PC-3 (cell line): Measurements from ENCODE around the gene ELMO3.

Experiments
- CTCF ChIP-seq: fragments of 300-600 bp; sonication (generic); conservative IDR thresholded peaks from 2 replicates; pipeline ENCODE4 v1.5.1; 2017; ENCODE audit warnings: antibody characterized with exemption, low read depth, mild to moderate bottlenecking, low read length
- EZH2 ChIP-seq: fragments of 300-600 bp; sonication (generic); IDR thresholded peaks from one replicate; pipeline ENCODE4 v1.6.1; 2017; ENCODE audit warnings: antibody characterized with exemption, mild to moderate bottlenecking, low read length; ENCODE audit not compliant: unreplicated experiment

DNA sequence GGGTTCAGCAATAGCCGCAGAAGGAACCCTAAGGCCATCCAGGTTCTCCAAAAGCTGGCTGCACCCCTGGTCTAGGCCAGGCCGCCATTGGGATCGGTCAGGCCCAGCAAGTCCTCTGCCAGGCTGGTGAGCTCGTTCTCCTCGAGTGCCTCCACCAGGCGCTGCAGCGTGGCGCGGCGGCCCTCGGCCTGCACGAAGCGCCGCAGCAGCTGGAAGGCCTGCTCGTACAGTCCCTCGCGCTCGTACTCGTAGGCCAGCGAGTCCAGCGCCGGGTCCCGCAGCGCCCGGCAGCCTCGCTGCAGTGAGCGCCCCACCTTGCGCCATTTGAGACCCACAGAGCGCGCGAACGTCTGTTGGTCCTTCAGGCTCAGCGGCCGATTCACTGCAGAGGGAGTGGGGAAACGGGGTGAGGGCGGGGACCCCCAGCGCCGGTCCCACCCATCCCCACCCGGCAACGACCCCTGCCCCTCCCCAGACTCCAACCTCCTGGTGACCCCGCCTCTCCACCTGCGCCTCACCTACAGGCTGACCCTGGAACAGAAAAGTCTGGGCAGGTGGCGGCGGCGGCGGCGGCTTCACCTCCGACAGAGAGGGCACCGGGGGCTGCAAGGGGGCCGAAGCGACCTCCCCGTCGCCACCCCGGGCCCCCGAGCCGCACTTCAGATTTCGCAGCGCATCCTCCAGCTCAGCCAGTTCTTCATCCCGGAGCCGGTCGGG is 44.2 kb upstream of the ELMO3 start:
- TF ChIP-seq CTCF (no peak), EZH2 (no peak)
